COLO829 (cell line): Measurements from ENCODE around the gene CDYL.
"Not testable (repeated sequence)": the region's sequence is repeated elsewhere in the genome, so short reads cannot be mapped to it uniquely, and the experiment has no call there.

Experiments
- DNase-seq: peaks from one replicate; pipeline ENCODE4 v3.0.0; 2012; ENCODE audit warnings: low spot score

The CDYL gene

DNA sequence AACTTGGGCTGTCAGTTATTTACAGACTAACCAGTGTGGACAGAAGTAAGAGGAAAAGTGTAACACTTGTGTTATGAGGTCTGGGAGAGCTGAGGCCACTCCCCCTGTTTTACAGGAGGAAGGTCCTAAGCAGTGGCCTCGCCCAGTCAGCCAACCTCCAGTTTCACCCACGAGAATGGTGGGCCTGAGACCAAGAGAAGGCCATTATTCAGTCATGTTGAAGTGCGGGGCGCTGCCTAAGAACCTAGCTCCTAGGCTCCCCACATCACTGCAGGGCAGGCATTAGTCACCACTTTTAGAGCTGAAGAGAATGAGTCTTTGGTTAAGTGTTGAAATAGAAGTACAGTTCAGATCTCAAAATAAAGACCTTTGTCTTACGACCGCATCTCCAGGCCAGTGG is 27.9 kb downstream of the CDYL start:
- peak; percentile 95 for DNase-seq

DNA sequence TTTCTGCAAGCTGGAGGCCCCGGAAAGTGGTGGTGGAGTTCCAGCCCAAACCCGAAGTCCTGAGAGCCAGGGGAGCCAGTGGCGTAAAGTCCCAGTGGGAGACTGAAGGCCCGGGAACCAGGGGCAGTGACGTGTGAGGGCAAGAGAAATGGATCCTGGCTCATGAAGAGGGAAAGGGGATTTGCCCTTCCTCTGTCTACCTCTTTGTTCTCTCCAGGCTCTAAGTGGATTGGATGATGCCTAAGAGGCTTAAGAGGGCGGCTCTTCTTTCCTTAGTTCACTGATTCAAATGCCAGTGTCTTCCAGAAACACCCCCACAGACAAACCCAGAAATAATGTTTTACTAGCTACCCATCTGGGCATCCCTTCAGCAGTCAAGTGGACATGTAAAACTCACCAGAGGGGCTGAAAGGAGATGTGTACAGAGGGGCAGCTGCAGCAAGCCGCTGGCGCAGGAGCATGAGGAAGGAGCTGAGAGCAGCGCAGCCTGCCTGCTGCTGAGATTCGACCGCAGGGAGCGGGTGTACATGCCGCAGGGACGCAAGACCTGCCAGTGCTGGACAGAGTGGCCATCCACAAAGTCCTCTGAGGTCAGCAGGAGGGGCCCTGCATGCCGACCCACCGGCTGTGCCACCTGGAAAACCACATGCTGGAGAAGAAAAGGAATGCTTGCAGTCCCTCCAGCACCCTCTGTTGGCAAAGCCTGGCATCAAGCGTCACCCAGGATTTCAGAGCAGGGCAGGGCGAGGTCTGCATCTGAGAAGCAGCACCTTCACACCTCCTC is 29.5 kb downstream of the CDYL start:
- DNase-seq: peak; percentile 53

DNA sequence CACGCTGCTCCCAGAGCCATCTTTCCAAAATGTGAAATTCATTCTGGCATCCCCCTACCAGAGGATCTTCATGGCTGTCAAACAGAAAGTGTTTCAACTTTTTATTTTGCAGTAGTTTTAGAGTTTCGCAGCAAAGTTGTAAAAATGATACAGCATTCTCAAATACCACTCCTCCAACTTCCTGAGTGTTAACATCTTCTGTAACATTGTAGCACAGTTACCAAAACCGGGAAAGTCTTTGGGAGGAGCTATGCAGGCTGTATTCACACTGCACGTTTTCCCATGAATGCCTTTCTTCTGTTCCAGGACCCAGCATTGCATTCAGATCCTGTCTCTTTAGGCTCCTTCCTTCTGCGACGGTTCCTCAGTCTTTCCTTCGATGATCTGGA is 30.1 kb downstream of the CDYL start:
- no peak for DNase-seq

- no peak for DNase-seq
Observed at GRCh38 chr6:4806791-4807190, 30.6 kb downstream of the CDYL start.

GRCh38 chr6:4808396-4808795 is 32.2 kb downstream of the CDYL start:
- DNase-seq: no peak

- DNase-seq: no peak
Observed at GRCh38 chr6:4809999-4810918, 34.1 kb downstream of the CDYL start.

DNA sequence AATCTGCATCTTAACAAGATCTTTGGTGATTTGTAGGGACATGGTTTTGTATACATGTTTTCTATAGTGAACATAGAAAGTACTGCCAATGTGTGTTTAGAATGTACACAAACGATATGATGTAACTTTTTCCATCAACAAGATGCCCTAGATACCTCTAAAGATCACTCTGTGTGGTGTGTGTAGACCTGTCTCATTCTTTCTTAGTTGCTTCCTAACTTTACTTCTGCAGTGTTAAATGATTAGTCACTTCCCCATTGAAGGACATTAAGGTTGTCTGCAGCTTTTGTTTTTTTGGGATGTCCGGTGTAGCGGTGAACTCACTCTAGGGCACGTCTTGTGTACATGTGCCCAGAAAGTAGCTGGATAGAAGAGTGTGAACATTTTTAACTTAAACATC is 35.9 kb downstream of the CDYL start:
- no peak for DNase-seq

DNA sequence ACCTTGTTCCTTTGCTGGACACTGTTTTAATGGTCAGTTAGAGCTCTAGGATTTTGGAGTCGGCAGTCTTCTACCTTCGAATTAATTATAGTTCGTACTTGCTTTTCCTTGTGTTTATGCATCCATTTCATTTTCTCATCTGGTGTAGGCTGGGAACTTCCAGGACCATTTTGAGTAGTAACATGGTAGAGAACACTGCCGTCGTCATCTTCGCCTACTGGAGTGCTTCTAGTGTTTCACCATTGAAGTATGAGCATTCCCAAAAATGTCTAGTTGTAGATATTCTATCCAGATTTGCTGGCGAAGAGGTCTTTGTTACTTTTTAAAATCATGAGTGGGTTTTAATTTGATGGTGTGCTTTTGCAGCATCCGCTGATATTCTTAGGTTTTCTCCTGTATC is 36.9 kb downstream of the CDYL start:
- no peak for DNase-seq

DNA sequence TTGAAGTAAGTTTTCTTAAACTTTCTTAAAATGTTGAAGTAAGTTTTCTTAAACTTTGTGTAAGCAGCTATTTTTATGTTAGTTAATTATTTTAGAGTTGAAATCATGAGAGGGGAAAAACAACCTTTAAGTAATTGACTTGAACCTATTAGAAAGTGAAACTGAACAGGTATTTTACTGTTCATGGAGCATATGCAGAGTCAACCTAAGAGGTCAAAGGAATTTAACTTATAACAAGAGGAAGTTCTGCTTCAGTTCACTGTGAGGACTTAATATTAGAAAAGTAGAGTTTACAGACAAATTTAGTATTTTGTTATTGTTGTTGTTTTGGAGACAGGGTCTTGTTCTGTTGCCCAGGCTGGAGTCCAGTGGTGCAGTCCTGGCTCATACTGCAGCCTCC is 38.0 kb downstream of the CDYL start:
- no peak for DNase-seq

DNA sequence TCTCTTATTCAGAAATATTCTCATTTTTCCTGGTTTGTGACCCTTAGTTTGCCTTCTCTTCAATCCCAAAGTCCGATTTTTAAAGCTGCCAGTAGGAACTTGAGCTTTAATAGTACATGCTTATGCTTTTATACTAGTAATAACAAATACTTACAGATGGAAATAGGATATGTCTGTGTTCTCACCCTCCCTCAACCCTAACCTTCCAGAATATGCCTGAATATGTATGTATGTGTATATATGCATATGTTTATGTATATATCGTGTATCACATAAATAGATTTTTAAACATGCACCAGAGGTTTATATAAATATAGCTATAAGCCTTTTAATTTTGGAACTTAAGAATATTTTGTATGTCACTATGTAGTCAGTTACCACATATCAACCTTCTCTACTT is 38.8 kb downstream of the CDYL start:
- DNase-seq: no peak

DNA sequence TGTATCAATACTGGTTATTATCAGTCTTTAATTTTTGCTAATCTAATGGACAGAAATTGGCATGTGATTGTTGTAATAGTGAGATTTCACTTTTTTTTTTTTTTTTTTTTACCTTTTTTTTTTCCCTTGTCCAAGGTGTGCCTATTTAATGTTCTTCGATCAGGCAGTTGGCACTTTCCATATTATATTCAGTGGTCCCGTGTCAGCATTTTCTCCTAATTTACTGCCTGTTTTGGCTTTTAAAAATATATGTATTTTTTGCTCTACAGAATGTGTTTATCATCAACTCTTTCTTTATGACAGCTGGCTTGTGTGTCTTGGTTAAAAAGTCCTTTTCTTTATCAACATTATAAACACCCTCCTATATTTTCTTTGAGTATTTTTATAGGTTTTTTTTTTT is 39.4 kb downstream of the CDYL start:
- no peak for DNase-seq

DNA sequence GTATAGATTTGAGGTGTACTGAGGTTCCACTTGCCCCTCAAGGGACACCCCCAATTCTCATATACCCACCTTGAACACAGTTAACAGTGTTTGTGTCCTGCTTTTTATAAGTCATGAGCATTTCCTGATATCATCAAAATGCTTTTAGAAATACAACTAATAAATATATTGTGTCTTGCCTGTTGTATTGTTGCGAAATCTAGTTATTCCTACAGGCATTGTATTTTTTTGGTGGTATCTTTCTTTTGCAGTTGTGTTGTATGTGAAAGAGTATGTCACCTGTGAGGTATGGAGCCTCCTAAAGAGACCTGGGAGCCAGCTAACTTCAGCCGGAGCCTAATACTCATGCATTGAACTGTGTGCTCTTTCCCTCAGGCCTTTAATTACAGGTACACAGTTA is 40.7 kb downstream of the CDYL start:
- no peak for DNase-seq

GRCh38 chr6:4817551-4817950 is 41.3 kb downstream of the CDYL start:
- DNase-seq: no peak

DNA sequence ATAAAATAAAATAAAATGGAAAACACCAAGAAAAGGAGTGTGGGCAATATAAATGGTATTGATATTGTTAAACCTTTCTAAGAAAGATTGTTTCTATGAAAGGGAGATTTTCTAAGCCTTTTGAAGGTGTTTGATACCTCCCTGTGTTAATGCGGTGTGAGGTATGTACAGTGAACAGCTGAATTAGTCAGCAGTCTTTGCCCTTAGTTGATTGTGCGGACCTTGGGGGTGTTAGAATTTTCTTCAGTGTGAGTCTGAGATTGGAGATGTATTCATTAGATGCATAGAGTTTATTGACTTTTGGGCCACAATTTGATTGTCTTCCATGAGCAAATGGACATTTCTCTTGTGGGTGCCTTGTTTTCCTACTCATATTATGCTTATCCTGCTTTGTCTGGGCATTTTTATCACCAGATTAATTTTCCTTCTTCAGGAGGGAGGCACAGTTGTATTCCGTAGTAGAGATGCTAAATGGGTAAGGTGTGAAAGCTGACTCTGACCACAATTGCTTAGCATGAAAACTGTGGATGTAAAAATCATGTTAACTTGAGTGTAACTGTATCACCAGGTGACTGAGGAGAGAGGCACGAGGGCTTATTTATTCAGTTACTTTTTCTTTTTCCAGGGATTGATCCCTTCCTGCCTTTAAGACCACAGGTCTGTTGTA is 42.2 kb downstream of the CDYL start:
- DNase-seq: no peak

DNA sequence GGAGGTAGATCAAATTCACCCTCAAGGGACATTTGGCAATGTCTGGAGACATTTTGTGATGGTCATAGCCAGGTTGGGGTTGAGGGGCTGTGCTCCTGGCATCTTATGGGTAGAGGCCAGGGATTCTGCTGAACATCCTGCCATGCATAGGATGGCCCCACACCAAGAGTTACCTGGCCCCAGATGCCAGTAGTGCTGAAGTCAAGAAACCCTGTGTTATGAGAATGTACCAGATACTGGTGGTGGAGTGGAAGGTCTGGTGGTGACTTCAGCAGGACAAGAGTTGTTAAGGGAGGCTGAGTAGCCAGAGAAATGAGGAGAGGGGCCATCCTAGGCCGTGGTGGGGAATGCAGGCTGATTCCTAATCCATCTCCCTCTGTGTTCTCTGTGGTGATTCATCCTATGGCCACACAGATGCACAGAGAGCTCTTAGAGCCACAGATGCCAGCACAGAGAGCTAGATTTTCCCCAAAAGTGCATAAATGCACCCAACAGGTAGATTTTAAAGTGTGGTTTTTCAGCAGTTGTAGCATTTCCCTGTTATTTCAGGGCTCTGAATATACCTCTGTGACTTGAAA is 43.6 kb downstream of the CDYL start:
- DNase-seq: no peak

DNA sequence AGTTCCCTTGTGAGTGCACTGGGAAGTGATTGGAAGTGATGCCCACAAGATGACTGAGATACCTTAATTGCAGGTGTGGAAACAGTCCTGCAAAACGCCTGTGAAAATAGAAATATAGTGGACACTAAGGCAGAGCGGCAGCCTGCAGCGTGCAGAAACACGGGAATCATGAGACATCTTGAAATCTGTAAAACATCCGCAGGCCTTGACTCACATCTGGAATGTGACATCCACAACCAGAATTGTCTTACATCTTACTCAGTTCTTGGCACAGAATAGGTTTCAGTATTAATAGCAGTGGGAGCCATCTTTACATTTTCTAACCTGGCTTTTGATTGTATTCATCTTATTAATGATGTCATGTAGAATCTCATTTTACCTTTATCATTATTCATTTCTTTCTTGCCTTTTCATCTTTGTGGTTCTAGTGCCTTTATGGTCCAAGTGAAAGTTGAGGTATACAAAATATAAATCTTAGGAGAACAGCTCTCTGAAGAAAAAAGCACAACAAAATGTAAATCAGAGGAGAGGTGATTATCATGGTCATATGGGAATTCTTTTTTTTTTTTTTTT is 44.6 kb downstream of the CDYL start:
- no peak for DNase-seq

- DNase-seq: no peak
Observed at GRCh38 chr6:4822476-4822875, 46.3 kb downstream of the CDYL start.

DNA sequence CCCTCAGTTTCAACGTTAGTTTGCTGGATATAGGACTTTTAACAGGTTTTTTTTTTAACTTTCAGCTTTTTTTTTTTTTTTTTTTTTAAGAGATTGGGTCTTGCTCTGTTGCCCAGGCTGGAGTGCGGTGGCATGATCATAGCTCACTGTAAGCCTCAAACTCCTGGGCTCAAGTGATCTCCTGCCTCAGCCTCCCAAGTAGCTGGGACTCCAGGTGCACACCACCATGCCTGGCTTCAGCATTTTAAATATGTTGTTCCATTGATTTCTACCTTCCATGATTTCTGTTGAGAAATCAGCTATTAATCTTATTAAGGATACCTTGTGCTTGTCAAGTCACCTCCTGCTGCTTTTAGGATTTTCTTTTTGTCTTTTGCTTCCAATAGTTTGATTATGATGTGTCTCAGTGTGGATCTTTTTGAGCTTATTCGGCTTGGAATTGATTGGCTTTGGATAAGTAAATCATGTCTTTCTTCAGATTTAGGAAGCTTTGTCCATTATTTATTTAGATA is 52.0 kb downstream of the CDYL start:
- no peak for DNase-seq

DNA sequence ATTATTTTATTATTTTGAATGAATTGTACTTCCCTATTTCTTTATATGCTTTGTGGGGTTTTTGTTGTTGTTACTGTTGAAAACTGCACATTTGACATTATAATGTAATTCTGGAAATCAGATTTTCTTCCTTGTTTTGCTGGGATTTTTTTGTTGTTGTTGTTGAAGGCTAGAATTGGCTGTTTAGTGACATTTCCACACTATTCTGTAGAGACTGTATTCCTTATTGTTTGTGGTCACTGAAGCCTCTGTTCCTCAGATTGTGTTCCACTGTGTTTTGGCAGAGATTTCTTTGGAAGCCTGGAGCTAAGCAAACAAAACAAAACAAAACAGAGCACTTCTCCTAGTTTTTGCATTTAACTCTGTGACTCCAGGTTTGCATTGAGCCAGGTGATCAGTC is 52.9 kb downstream of the CDYL start:
- DNase-seq: no peak

- DNase-seq: not testable (repeated sequence)
Observed at GRCh38 chr6:4835540-4835939, 59.3 kb downstream of the CDYL start.

GRCh38 chr6:4840169-4840568 is 64.0 kb downstream of the CDYL start:
- no peak for DNase-seq

DNA sequence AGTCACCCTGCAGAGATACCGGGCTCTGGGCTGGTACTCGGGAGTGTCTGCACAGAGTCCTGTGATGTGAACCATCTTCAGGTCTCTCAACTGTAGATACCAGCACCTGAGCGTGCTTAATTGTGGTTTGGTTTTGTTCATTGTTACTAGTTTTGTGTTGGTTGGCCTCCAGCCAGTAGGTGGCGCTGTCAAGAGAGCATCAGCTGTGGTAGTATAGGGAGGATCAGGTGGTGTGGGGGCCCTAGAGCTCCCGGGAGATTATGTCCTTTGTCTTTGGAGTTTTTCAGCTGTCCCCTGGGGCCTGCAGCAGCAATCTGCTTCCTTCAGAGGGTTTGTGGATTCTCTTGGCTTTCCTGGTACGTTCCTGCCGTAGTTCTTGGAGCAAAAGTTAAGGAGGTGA is 67.9 kb downstream of the CDYL start:
- no peak for DNase-seq
